Esophagus muscularis mucosa (tissue), 3 donors: ENCODE results near the gene SPATA2L.

ENCODE experiments used
- CTCF ChIP-seq, 3 experiments: fragments of 200-600 bp in 2 of 3; fragments of 450-650 bp in 1 of 3; sonication (generic) in 2 of 3; IDR thresholded peaks; one replicate each; pipeline ENCODE4 v1.5.1; 2017 to 2019; ENCODE audit warnings: antibody characterized with exemption in 3 of 3, mild to moderate bottlenecking in 2 of 3, moderate library complexity in 1 of 3
- EP300 ChIP-seq: sonication (generic); formaldehyde crosslinking; IDR thresholded peaks from one replicate; pipeline ENCODE4 v1.6.1; 2017; ENCODE audit warnings: antibody characterized with exemption

GRCh38 chr16:89651584-89651983, 49.9 kb downstream of the SPATA2L start:
- no peak for TF ChIP-seq CTCF (IDR thresholded peaks at IDR 0.05)
- TF ChIP-seq EP300: no peak
